ENCODE measurements around the gene PDLIM3.

- TF ChIP-seq POLR2A (IDR thresholded peaks at IDR 0.05; ENCODE audit: extremely low read depth, insufficient read length) (no peak), CTCF (IDR thresholded peaks at IDR 0.05; ENCODE audit: low read depth, low read length) (no peak), MAX (IDR thresholded peaks at IDR 0.05; ENCODE audit: low read depth, low read length) (no peak)
Measured at GRCh38 chr4:185464183-185464582, 71.1 kb downstream of the PDLIM3 start.

Measured in NB4 (cell line).